HG02642 (cell line): ENCODE results near the gene DIO2.

Experiments used
- ATAC-seq: cut with Tn5 transposase; IDR thresholded peaks from one replicate; pipeline ENCODE4 v1.9.1; 2021; ENCODE audit warnings: mild to moderate bottlenecking; ENCODE audit not compliant: unreplicated experiment, poor library complexity

Gene DIO2

GRCh38 chr14:80211153-80212022 lies at the start of gene DIO2:
TSS of gene DIO2 (minus strand) at chr14:80211504. CDS start at chr14:80211472, 32 bp downstream.
- ATAC-seq = no peak

GRCh38 chr14:80260645-80261044 lies 49.3 kb upstream of the DIO2 start:
- no peak for ATAC-seq

GRCh38 chr14:80239631-80240030 lies 28.3 kb upstream of the DIO2 start:
- ATAC-seq = no peak

- ATAC-seq = no peak
Measured at GRCh38 chr14:80237143-80237542, 25.8 kb upstream of the DIO2 start.

GRCh38 chr14:80233470-80234089 lies 22.3 kb upstream of the DIO2 start:
- ATAC-seq = no peak

GRCh38 chr14:80231702-80232101 lies 20.4 kb upstream of the DIO2 start:
- ATAC-seq = no peak

- no peak for ATAC-seq
Measured at GRCh38 chr14:80223696-80224465, 12.6 kb upstream of the DIO2 start.

GRCh38 chr14:80216818-80217217 lies 5.5 kb upstream of the DIO2 start:
- ATAC-seq = no peak

- ATAC-seq = no peak
Measured at GRCh38 chr14:80215756-80216581, 4.7 kb upstream of the DIO2 start.

- no peak for ATAC-seq
Measured at GRCh38 chr14:80215081-80215480, 3.8 kb upstream of the DIO2 start.

GRCh38 chr14:80213602-80214001 lies 2.3 kb upstream of the DIO2 start:
- ATAC-seq = peak; percentile 77

- ATAC-seq = peak; percentile 44
Measured at GRCh38 chr14:80212023-80212397, 706 bp upstream of the DIO2 start.

- no peak for ATAC-seq
Measured at GRCh38 chr14:80208461-80208860, 2.8 kb downstream of the DIO2 start.

GRCh38 chr14:80206351-80207080 lies 4.8 kb downstream of the DIO2 start:
- ATAC-seq = no peak

- peak; percentile 69 for ATAC-seq
Measured at GRCh38 chr14:80202888-80203562, 8.3 kb downstream of the DIO2 start.

- ATAC-seq = no peak
Measured at GRCh38 chr14:80200093-80200492, 11.2 kb downstream of the DIO2 start.

- ATAC-seq = no peak
Measured at GRCh38 chr14:80188571-80188970, 22.7 kb downstream of the DIO2 start.

GRCh38 chr14:80186301-80186800 lies 25.0 kb downstream of the DIO2 start:
- ATAC-seq = no peak

- ATAC-seq = no peak
Measured at GRCh38 chr14:80176893-80177292, 34.4 kb downstream of the DIO2 start.
